Testis (tissue), 3 donors: ENCODE measurements around the gene NOTO. TPM values are rescaled to one million over a fixed set of nuclear protein-coding genes. Genes with fewer than 3 reads are reported as not detected.

Experiments
- DNase-seq: peaks from one replicate; pipeline ENCODE4 v3.0.0-alpha.2; 2019
- H3K27ac ChIP-seq, 2 donors: fragments of 200-600 bp; sonication (generic); one replicate each; pipeline ENCODE4 v1.5.1; 2019
- H3K27me3 ChIP-seq: fragments of 200-600 bp; sonication (generic); one replicate; pipeline ENCODE4 v1.5.1; 2019
- H3K36me3 ChIP-seq: fragments of 200-600 bp; sonication (generic); one replicate; pipeline ENCODE4 v1.5.1; 2017; ENCODE audit warnings: low read depth; ENCODE audit errors: missing control alignments
- H3K4me1 ChIP-seq: fragments of 200-600 bp; sonication (generic); one replicate; pipeline ENCODE4 v1.5.1; 2019
- H3K4me3 ChIP-seq, 2 donors: fragments of 200-600 bp; sonication (generic); one replicate each; pipeline ENCODE4 v1.5.1; 2017 to 2019
- H3K9me3 ChIP-seq: fragments of 200-600 bp; sonication (generic); one replicate; pipeline ENCODE4 v1.5.1; 2017
- CTCF ChIP-seq, 3 experiments: fragments of 450-650 bp in 2 of 3; fragments of 200-600 bp in 1 of 3; sonication (generic) in 1 of 3; IDR thresholded peaks; one replicate each; pipeline ENCODE4 v1.5.1; 2016 to 2019; ENCODE audit warnings: antibody characterized with exemption in 3 of 3, mild to moderate bottlenecking in 2 of 3, moderate library complexity in 1 of 3
- POLR2A ChIP-seq: fragments of 450-650 bp; IDR thresholded peaks from one replicate; pipeline ENCODE4 v1.6.1; 2017; ENCODE audit warnings: antibody characterized with exemption, mild to moderate bottlenecking, moderate library complexity
- WGBS, 2 donors: methylation state at CpG; one replicate each; pipeline ENCODE4 v1.1.5; 2018; 5-methylcytosine and 5-hydroxymethylcytosine counted together
- intact Hi-C: fragments of 100-400 bp; cut with DNase I; formaldehyde crosslinking; loops from one replicate; pipeline ENCODE4 v1.15.1; 2023; ENCODE audit warnings: low total_unique reads
- polyA plus RNA-seq: library from polyadenylated mRNA; stranded (reverse); fragments of 350-450 nt; fragmentation: Illumina TruSeq; extraction: RNeasy Lipid Tissue Mini Kit (QIAGEN cat#74804); gene quantifications from one replicate; pipeline ENCODE4 v1.2.3, GENCODE V29; 2014; ENCODE audit warnings: low read depth, low replicate concordance; ENCODE audit not compliant: insufficient read depth
- total RNA-seq, 2 donors: library from RNA; depleted of rRNA; stranded (reverse); fragments of >200 nt; gene quantifications; one replicate each; pipeline ENCODE4 v1.2.3, GENCODE V29; 2016

Gene NOTO
- total and polyA plus RNA-seq, 3 donors from 2014 or later = 0.37 to 0.63 TPM; not detected in 1

GRCh38 chr2:73257021-73257420 lies 54.6 kb downstream of the NOTO start:
- intact Hi-C loops = no loop called here
- no peaks in the 10 kb centered on the region for H3K4me1 ChIP-seq
- no peaks in the 10 kb centered on the region for H3K36me3 ChIP-seq
- H3K4me3 ChIP-seq = no peak overlapping the region
- WGBS, 2 donors = 86 to 90% methylated on average over 2 of the region's 2 CpGs
- no peak for DNase-seq
- TF ChIP-seq CTCF (IDR thresholded peaks at IDR 0.05) (no peak), POLR2A (no peak)
- no peak overlapping the region for H3K27ac ChIP-seq
- H3K9me3 ChIP-seq = no peaks in the 10 kb centered on the region
- H3K27me3 ChIP-seq = no peaks in the 10 kb centered on the region

GRCh38 chr2:73257425-73258125 lies 55.2 kb downstream of the NOTO start:
- Histone ChIP-seq H3K9me3 (no peaks in the 10 kb centered on the region), H3K36me3 (no peaks in the 10 kb centered on the region), H3K4me3 (no peak overlapping the region), H3K27ac (no peak overlapping the region), H3K27me3 (no peaks in the 10 kb centered on the region), H3K4me1 (no peaks in the 10 kb centered on the region)
- no peak for TF ChIP-seq CTCF (IDR thresholded peaks at IDR 0.05)
- no peak for TF ChIP-seq POLR2A
- no peak for DNase-seq
- 65 to 75% methylated on average over 6 to 10 of the region's 10 CpGs for WGBS, 2 donors
- intact Hi-C loops = no loop called here

- Histone ChIP-seq H3K27ac (no peak overlapping the region), H3K4me1 (no peaks in the 10 kb centered on the region), H3K36me3 (no peaks in the 10 kb centered on the region), H3K9me3 (no peaks in the 10 kb centered on the region), H3K27me3 (no peaks in the 10 kb centered on the region), H3K4me3 (no peak overlapping the region)
- no peak for DNase-seq
- WGBS, 2 donors = 86 to 89% methylated on average over 5 to 8 of the region's 8 CpGs
- TF ChIP-seq CTCF (IDR thresholded peaks at IDR 0.05) (no peak), POLR2A (no peak)
- intact Hi-C loops = no loop called here
Measured at GRCh38 chr2:73258186-73258912, 56.0 kb downstream of the NOTO start.

GRCh38 chr2:73258913-73259215 lies 56.5 kb downstream of the NOTO start:
- no peak for DNase-seq
- WGBS, 2 donors = 81% methylated on average over 9 of the region's 9 CpGs; no CpG with 5 or more reads in 1 of the 2 donors
- H3K36me3 ChIP-seq = no peaks in the 10 kb centered on the region
- intact Hi-C loops = no loop called here
- no peaks in the 10 kb centered on the region for H3K4me1 ChIP-seq
- no peak overlapping the region for H3K27ac ChIP-seq
- H3K4me3 ChIP-seq = no peak overlapping the region
- TF ChIP-seq CTCF (IDR thresholded peaks at IDR 0.05) (no peak), POLR2A (no peak)
- H3K9me3 ChIP-seq = no peaks in the 10 kb centered on the region
- no peaks in the 10 kb centered on the region for H3K27me3 ChIP-seq
